Activated CD4-positive, alpha-beta T cell treated with anti-CD3 and anti-CD28 coated beads for 36 hours (primary cell): ENCODE measurements around the gene ZNF397. TPM values are rescaled to one million over a fixed set of nuclear protein-coding genes. Genes with fewer than 3 reads are reported as not detected.

ENCODE experiments used
- ATAC-seq: fragments of 200-7000 bp; cut with Tn5 transposase; one replicate; pipeline ENCODE4 v1.10.0; 2021; ENCODE audit warnings: mild to moderate bottlenecking, moderate library complexity
- CTCF ChIA-PET: fragments of 350-600 bp; sonication (Branson Sonifier 250); formaldehyde crosslinking; loops from one replicate; lab custom pipeline; 2021; ENCODE audit warnings: antibody characterized with exemption; lab: Charles Lee
- POLR2A ChIA-PET: fragments of 350-600 bp; sonication (Branson Sonifier 250); formaldehyde crosslinking; loops from one replicate; lab custom pipeline; 2021; ENCODE audit warnings: antibody characterized with exemption, inconsistent platforms; lab: Charles Lee
- DNase-seq: peaks from one replicate; pipeline ENCODE4 v3.0.0-alpha.2; 2020
- H3K27ac Mint-ChIP-seq: one replicate; pipeline ENCODE4 v1.8.0; 2021; ENCODE audit warnings: mixed read lengths
- H3K27me3 Mint-ChIP-seq: one replicate; pipeline ENCODE4 v1.8.0; 2021; ENCODE audit warnings: mixed read lengths
- H3K36me3 Mint-ChIP-seq: one replicate; pipeline ENCODE4 v1.8.0; 2021; ENCODE audit warnings: low read depth, mixed read lengths
- H3K4me1 Mint-ChIP-seq: one replicate; pipeline ENCODE4 v1.8.0; 2021; ENCODE audit warnings: mixed read lengths
- H3K4me3 Mint-ChIP-seq: one replicate; pipeline ENCODE4 v1.8.0; 2021; ENCODE audit warnings: mild to moderate bottlenecking, moderate library complexity, mixed read lengths
- H3K9me3 Mint-ChIP-seq: one replicate; pipeline ENCODE4 v1.8.0; 2021; ENCODE audit warnings: low read depth, mixed read lengths
- intact Hi-C, 2 experiments: fragments of 100-400 bp; cut with DNase I in 1 of 2; cut with micrococcal nuclease in 1 of 2; formaldehyde crosslinking; loops; one replicate each; pipeline versions ENCODE4 v1.14.2 to v1.15.1; 2022 to 2024; cut with DNase I, micrococcal nuclease
- total RNA-seq, 2 experiments: library from RNA; stranded (reverse); gene quantifications; one replicate each; pipeline ENCODE4 v1.2.3, GENCODE V29; 2021

Gene ZNF397
- total RNA-seq, 2 experiments from 2014 or later = 21.3 to 21.9 TPM

DNA sequence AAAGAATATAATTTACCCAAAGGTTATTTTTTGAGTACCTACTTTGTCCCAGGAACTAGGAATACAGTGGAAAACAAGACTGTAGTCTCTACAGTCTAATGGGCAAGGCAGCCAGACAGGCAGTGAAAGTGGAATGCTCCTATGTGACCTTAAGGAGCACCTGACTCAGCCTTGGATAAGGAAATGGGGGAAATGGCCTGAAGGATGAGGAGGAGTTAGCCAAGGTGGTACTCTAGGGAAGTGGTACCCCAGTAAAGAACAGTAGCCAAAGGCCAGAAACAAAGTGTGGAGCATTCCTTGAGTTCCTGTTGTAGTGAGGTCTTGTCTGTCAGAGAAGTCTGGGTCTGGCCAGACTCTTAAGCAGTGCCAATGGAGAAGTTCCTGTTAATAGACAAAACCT lies 6.0 kb downstream of the ZNF397 start:
- no peak overlapping the region for H3K4me3 Mint-ChIP-seq
- POLR2A ChIA-PET = no interaction called here
- no peak overlapping the region for H3K27ac Mint-ChIP-seq
- peaks cover 29% of the 10 kb centered on the region for H3K9me3 Mint-ChIP-seq
- intact Hi-C loops = loop anchor here in 1 of 2 experiments (10.0 kb wide), 2 partner anchors 248 to 728 kb away; partner anchors contain the start of genes INO80C and RMP24
- peaks cover 28% of the 10 kb centered on the region for H3K4me1 Mint-ChIP-seq
- no peak for ATAC-seq
- no peak for DNase-seq
- CTCF ChIA-PET = interaction anchor here (0.6 kb wide), 1 partner anchor 54 kb away, joined by 3 read pairs; no protein-coding TSS in a partner anchor
- no peaks in the 10 kb centered on the region for H3K27me3 Mint-ChIP-seq
- peaks cover 86% of the 10 kb centered on the region for H3K36me3 Mint-ChIP-seq

DNA sequence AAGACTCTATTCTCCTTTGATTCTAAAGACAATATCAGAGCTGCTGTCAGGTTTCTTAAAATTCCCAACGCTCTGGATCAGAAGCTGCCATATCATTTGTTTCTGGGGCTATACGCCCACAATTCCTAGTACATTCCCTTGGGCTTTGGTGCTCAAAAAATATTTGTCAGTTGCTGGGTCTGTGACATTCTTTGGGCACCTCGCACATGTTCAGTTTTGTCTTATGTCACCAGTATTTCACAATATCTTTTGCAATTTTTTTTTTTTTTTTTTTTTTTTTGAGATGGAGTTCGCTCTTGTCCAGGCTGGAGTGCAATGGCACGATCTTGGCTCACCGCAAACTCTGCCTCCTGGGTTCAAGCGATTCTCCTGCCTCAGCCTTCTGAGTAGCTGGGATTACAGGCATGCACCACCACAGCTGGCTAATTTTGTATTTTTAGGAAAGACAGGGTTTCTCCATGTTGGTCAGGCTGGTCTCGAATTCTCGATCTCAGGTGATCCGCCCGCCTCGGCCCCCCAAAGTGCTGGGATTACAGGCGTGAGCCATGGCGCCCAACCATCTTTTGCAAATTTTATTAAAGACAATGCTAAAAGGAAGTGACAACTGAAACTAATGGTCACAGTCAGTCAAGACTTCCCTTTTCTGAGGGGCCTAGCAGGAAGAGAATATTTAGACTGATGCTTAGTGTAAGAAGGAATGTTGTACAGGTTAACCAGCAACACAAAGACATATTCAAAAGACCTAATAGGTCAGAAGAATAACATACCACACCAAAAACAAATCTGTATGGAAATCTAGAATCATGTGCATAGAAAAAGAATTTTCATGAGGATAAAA lies 6.8 kb downstream of the ZNF397 start:
- intact Hi-C loops = loop anchor here in 1 of 2 experiments (10.0 kb wide), 2 partner anchors 247 to 727 kb away; partner anchors contain the start of genes INO80C and RMP24
- peaks cover 36% of the 10 kb centered on the region for H3K9me3 Mint-ChIP-seq
- H3K36me3 Mint-ChIP-seq = peaks cover 91% of the 10 kb centered on the region
- POLR2A ChIA-PET = no interaction called here
- DNase-seq (no peak), ATAC-seq (no peak)
- CTCF ChIA-PET = no interaction called here
- peaks cover 23% of the 10 kb centered on the region for H3K4me1 Mint-ChIP-seq
- H3K27me3 Mint-ChIP-seq = no peaks in the 10 kb centered on the region
- no peak overlapping the region for H3K27ac Mint-ChIP-seq
- H3K4me3 Mint-ChIP-seq = no peak overlapping the region

DNA sequence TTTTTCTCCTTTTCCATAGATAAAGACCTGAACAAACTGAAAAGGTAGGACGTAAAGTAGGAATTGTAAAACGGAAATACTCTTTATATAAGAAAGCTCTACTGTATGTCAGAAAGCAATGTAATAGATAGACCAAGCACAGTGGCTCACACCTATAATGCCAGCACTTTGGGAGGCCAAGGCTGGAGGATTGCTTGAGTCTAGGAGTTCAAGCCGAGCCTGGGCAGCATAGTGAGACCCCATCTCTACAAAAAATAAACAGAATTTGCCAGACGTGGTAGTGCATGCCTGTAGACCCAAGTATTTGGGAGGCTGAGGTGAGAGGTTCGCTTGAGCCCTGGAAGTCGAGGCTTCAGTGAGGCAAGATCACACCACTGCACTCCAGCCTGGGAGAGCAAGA lies 7.6 kb downstream of the ZNF397 start:
- H3K27me3 Mint-ChIP-seq = no peaks in the 10 kb centered on the region
- CTCF ChIA-PET = no interaction called here
- H3K9me3 Mint-ChIP-seq = peaks cover 42% of the 10 kb centered on the region
- DNase-seq (no peak), ATAC-seq (no peak)
- H3K36me3 Mint-ChIP-seq = peaks cover 91% of the 10 kb centered on the region
- peaks cover 17% of the 10 kb centered on the region for H3K4me1 Mint-ChIP-seq
- POLR2A ChIA-PET = no interaction called here
- H3K4me3 Mint-ChIP-seq = no peak overlapping the region
- intact Hi-C loops = loop anchor here in 1 of 2 experiments (10.0 kb wide), 2 partner anchors 246 to 726 kb away; partner anchors contain the start of genes INO80C and RMP24
- H3K27ac Mint-ChIP-seq = no peak overlapping the region

DNA sequence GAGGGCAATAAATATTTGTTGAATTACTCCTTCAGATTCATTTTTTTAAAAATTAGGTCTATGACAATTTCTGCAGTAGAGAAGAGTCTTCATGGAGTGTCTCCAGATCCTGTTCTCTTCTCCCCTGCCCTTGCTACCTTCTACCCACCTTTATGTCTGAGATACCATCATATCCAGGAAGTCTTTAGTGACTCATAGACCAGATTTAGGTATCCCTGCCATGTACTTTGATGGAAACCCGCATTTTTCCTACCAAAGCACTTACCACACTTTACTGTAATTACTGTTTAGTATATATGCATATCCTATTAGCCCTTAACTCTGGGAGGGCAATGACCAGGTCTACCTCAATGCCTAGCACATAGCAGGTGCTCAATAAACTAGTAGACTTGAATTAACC lies 11.6 kb downstream of the ZNF397 start:
- H3K9me3 Mint-ChIP-seq = peaks cover 33% of the 10 kb centered on the region
- no peaks in the 10 kb centered on the region for H3K27me3 Mint-ChIP-seq
- DNase-seq = no peak
- no peaks in the 10 kb centered on the region for H3K4me1 Mint-ChIP-seq
- CTCF ChIA-PET = no interaction called here
- no peak overlapping the region for H3K4me3 Mint-ChIP-seq
- POLR2A ChIA-PET = interaction anchor here (0.6 kb wide), 1 partner anchor 54 kb away, joined by 3 read pairs; no protein-coding TSS in a partner anchor
- H3K36me3 Mint-ChIP-seq = peaks cover 79% of the 10 kb centered on the region
- no peak overlapping the region for H3K27ac Mint-ChIP-seq
- no peak for ATAC-seq
- intact Hi-C loops = no loop called here

DNA sequence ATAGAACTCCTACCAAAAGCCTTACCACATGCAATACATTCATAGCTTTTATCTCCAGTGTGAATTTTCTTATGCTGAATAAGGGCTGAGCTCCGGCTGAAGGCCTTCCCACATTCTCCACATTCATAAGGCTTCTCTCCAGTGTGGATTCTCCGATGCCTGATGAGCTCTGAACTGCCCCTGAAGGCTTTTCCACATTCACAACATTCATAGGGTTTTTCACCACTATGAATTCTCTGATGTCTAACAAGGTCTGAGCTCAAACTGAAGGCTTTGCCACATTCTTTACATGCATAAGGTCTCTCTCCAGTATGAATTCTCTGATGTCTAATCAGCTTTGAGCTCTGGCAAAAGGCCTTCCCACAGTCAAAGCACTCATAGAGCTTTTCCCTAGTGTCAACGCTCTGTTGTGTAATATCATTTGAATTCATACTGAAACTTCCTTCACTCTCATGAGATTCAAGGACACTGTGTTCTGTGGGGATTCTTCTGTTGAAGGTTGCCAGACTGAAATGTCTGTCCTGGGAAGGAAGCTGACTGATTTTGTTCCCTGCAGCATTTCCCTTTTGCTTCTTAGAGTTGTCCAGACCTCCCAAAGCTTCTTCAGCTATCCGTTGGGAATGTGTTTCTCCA lies 12.9 kb downstream of the ZNF397 start:
- Mint-ChIP-seq H3K9me3 (peaks cover 33% of the 10 kb centered on the region), H3K4me1 (no peaks in the 10 kb centered on the region), H3K36me3 (peaks cover 75% of the 10 kb centered on the region), H3K27me3 (no peaks in the 10 kb centered on the region), H3K27ac (no peak overlapping the region), H3K4me3 (no peak overlapping the region)
- intact Hi-C loops = no loop called here
- ChIA-PET CTCF (interaction anchor here (1.3 kb wide), 1 partner anchor 46 kb away, joined by 7 read pairs; no protein-coding TSS in a partner anchor), POLR2A (no interaction called here)
- ATAC-seq = no peak
- no peak for DNase-seq

DNA sequence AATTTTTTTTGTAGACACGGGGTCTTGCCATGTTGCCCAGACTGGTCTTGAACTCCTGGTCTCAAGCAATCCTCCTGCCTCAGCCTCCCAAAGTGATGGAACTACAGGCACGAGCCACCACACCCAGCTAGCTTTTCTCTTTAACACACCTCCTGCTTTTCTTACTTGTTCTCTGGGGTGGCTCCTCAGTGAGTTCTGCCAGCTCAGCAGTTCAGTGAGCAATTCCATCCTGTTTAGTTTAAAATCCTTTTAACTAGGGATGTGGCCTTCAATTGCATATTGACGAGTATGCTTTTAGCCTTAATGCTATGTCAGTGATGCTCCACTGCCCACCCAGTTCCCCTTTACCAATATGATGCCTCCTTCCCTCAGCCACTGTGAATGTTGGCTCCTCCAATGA lies 16.1 kb downstream of the ZNF397 start:
- Mint-ChIP-seq H3K4me1 (no peaks in the 10 kb centered on the region), H3K27ac (no peak overlapping the region), H3K9me3 (peaks cover 26% of the 10 kb centered on the region), H3K36me3 (peaks cover 68% of the 10 kb centered on the region), H3K4me3 (no peak overlapping the region), H3K27me3 (no peaks in the 10 kb centered on the region)
- ATAC-seq (no peak), DNase-seq (no peak)
- ChIA-PET CTCF (no interaction called here), POLR2A (no interaction called here)
- intact Hi-C loops = no loop called here

DNA sequence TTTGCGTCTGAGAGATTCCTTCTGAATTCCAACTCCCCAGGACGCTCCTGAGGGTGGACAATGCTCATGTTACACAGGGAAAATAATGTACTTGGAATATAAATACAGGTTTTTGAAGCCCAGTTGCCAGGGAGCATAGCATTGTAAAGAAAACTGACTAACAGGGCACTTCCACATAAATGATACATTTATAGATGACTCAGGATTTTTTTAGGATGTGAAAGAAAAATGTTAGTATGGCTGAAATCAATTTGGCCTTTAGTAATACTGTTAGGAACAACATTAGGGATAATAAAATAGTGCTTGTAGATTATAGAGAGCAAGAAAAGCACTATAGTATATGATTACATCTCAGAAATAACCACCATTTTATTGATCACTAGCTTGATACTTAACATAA lies 23.6 kb downstream of the ZNF397 start:
- Mint-ChIP-seq H3K27ac (no peak overlapping the region), H3K4me1 (peaks cover 21% of the 10 kb centered on the region), H3K36me3 (peaks cover 49% of the 10 kb centered on the region), H3K9me3 (peaks cover 13% of the 10 kb centered on the region), H3K27me3 (no peaks in the 10 kb centered on the region), H3K4me3 (no peak overlapping the region)
- ATAC-seq (no peak), DNase-seq (no peak)
- intact Hi-C loops = no loop called here
- POLR2A ChIA-PET = no interaction called here
- CTCF ChIA-PET = no interaction called here

DNA sequence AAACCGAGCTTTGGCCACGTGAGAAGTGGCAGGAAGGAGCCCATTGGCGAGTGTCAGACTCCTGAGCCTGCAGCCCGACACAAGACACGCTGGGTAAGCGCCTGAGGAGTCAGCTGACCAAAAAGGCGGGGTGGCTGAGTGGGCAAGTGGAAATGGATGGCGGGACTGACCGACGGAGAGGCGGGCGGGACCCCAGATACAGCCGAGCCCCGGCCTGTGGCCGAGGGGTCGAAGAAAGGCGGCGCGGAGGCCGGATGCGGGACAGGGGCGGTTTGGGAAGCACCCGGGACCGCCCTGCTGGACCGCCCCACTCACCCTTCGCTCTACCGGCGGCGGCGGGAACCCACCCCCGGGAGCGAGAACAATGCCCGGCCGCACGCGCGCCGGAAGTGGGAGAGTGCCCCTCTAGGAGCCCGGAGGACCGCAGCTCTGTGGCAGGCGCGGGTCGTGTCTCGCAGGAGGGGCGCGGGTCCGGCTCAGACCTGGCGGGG lies 26.4 kb downstream of the ZNF397 start:
- peaks cover 13% of the 10 kb centered on the region for H3K9me3 Mint-ChIP-seq
- H3K27ac Mint-ChIP-seq = peak overlapping the region; percentile 91
- intact Hi-C loops = loop anchor here (1.0 to 2.0 kb wide), 5 partner anchors 22 to 77 kb away; partner anchors contain the start of genes ZNF397 (in 2 of the 2), ZNF24 (in 1 of the 2) and ZSCAN30 (in 1 of the 2)
- DNase-seq (peak; percentile 76), ATAC-seq (peak; percentile 82)
- H3K27me3 Mint-ChIP-seq = no peaks in the 10 kb centered on the region
- ChIA-PET CTCF (interaction anchor here (0.7 to 2.0 kb wide), 3 partner anchors 16 to 23 kb away, joined by 3 to 9 read pairs (median 3); no protein-coding TSS in a partner anchor), POLR2A (interaction anchor here (0.6 to 1.3 kb wide), 3 partner anchors 10 to 27 kb away, joined by 4 to 5 read pairs (median 4); partner anchors contain the start of genes ZNF397 and ZSCAN30)
- peak overlapping the region; percentile 80 for H3K4me3 Mint-ChIP-seq
- peaks cover 21% of the 10 kb centered on the region for H3K4me1 Mint-ChIP-seq
- H3K36me3 Mint-ChIP-seq = peaks cover 35% of the 10 kb centered on the region

DNA sequence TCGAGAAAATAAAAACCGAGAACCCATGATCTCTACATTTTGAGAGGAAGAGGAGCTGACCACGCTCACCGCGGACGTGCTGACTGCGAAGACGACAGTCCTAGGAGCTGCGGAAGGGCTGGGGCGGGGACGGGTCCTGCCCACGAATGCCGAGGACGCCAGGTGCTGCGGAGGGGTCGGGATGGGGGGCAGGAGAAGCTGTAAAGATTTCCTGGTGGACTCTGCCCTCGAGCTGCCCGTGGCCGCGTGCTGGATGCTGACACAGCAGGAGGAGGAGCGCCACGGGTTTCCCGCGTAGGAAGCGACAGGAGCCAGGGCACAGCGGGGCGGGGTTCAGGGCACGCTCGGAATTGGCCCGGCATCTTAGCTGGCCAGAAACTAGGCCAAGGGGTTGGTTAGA lies 27.0 kb downstream of the ZNF397 start:
- ATAC-seq (no peak), DNase-seq (peak; percentile 24)
- intact Hi-C loops = loop anchor here (1.0 to 2.0 kb wide), 5 partner anchors 21 to 76 kb away; partner anchors contain the start of genes ZNF397 (in 2 of the 2), ZNF24 (in 1 of the 2) and ZSCAN30 (in 1 of the 2)
- peaks cover 21% of the 10 kb centered on the region for H3K4me1 Mint-ChIP-seq
- H3K27me3 Mint-ChIP-seq = no peaks in the 10 kb centered on the region
- H3K9me3 Mint-ChIP-seq = peaks cover 13% of the 10 kb centered on the region
- CTCF ChIA-PET = interaction anchor here (0.7 to 2.0 kb wide), 2 partner anchors 21 to 87 kb away, joined by 5 to 9 read pairs; no protein-coding TSS in a partner anchor
- peaks cover 37% of the 10 kb centered on the region for H3K36me3 Mint-ChIP-seq
- peak overlapping the region; percentile 51 for H3K27ac Mint-ChIP-seq
- peak overlapping the region; percentile 80 for H3K4me3 Mint-ChIP-seq
- POLR2A ChIA-PET = interaction anchor here (1.0 kb wide), 1 partner anchor 22 kb away, joined by 4 read pairs; the partner anchor contains the start of gene ZSCAN30

DNA sequence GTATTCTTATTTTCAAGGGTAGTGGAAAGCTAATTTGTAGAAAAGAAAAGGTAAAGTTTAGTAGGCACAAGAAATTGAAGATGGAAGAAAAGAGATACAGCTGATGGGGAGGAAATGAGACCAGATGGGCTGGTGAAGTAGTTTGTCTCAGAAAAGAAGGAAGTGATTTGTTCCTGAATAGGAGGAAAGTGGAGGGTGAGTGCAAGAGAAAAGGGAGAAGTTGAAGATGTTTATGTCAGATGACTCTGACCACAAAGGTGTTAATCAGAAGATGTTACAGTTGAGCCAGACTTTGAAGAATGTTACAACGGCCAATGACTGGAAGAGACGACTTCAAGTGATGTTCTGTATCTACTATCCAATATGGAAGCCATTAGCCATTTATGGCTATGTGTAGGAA lies 28.0 kb downstream of the ZNF397 start:
- ChIA-PET POLR2A (no interaction called here), CTCF (interaction anchor here (0.9 to 2.0 kb wide), 2 partner anchors 20 to 21 kb away, joined by 3 to 9 read pairs; partner anchors contain the start of gene ZSCAN30)
- no peak overlapping the region for H3K27ac Mint-ChIP-seq

DNA sequence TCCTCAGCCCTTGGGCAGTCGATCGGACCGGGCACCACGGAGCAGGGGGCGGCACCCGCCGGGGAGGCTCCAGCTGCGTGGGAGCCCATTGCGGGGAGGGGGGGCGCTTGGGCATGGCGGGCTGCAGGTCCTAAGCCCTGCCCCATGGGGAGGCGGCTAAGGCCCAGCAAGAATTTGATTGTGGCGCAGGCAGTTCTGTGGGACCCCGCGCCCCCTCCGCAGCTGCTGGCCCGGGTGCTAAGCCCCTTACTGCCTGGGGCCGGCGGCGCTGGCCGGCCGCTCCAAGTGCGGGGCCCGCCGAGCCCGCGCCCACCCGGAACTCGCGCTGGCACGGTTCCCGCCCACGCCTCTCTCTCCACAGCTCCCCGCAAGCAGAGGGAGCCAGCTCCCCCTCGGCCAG lies 30.8 kb downstream of the ZNF397 start:
- CTCF ChIA-PET = no interaction called here
- intact Hi-C loops = no loop called here
- H3K36me3 Mint-ChIP-seq = peaks cover 27% of the 10 kb centered on the region
- DNase-seq (no peak), ATAC-seq (no peak)
- POLR2A ChIA-PET = no interaction called here
- H3K4me1 Mint-ChIP-seq = peaks cover 17% of the 10 kb centered on the region
- no peak overlapping the region for H3K27ac Mint-ChIP-seq
- peaks cover 16% of the 10 kb centered on the region for H3K9me3 Mint-ChIP-seq
- H3K4me3 Mint-ChIP-seq = no peak overlapping the region
- no peaks in the 10 kb centered on the region for H3K27me3 Mint-ChIP-seq

More for the DNA sequence above, 28.0 kb downstream of the ZNF397 start:
- intact Hi-C loops = no loop called here
- DNase-seq (no peak), ATAC-seq (no peak)
- Mint-ChIP-seq H3K4me3 (no peak overlapping the region), H3K4me1 (peaks cover 21% of the 10 kb centered on the region), H3K9me3 (peaks cover 16% of the 10 kb centered on the region), H3K36me3 (peaks cover 38% of the 10 kb centered on the region), H3K27me3 (no peaks in the 10 kb centered on the region)
